Lower leg skin (tissue), 4 donors: ENCODE measurements around the gene ZNF592. TPM values are rescaled to one million over a fixed set of nuclear protein-coding genes. Genes with fewer than 3 reads are reported as not detected.

Source experiments
- DNase-seq, 2 donors: peaks; one replicate each; pipeline ENCODE4 v3.0.0-alpha.2; 2019; ENCODE audit warnings: low spot score in 2 of 2
- H3K4me3 ChIP-seq: fragments of 200-600 bp; sonication (generic); 2 replicates; pipeline ENCODE4 v1.5.1; 2017; ENCODE audit warnings: mild to moderate bottlenecking, low read depth; ENCODE audit not compliant: poor library complexity, severe bottlenecking
- POLR2A ChIP-seq, 2 donors: fragments of 450-650 bp; IDR thresholded peaks; one replicate each; pipeline ENCODE4 v1.6.1; 2016 to 2017; ENCODE audit warnings: antibody characterized with exemption in 2 of 2, mild to moderate bottlenecking in 1 of 2, moderate library complexity in 1 of 2
- WGBS, 2 donors: methylation state at CpG; one replicate each; pipeline ENCODE4 v1.1.5; 2018; 5-methylcytosine and 5-hydroxymethylcytosine counted together
- intact Hi-C: fragments of 100-400 bp; cut with DNase I; formaldehyde crosslinking; loops from one replicate; pipeline ENCODE4 v1.15.0; 2023; ENCODE audit warnings: low total_unique reads
- total RNA-seq, 4 donors: library from RNA; depleted of rRNA; stranded (reverse); fragments of >200 nt; gene quantifications; one replicate each; pipeline ENCODE4 v1.1.0, GENCODE V29; 2016
- TF ChIP-seq, protein P1 (sequence below), 3 donors: fragments of 450-650 bp; IDR thresholded peaks; one replicate each; pipeline ENCODE4 v1.5.1; 2016; ENCODE audit warnings: antibody characterized with exemption in 3 of 3, mild to moderate bottlenecking in 3 of 3, moderate library complexity in 2 of 3

The ZNF592 gene
- total RNA-seq, 4 donors from 2014 or later, result 15.8 to 25.5 (median 21.1) TPM

DNA sequence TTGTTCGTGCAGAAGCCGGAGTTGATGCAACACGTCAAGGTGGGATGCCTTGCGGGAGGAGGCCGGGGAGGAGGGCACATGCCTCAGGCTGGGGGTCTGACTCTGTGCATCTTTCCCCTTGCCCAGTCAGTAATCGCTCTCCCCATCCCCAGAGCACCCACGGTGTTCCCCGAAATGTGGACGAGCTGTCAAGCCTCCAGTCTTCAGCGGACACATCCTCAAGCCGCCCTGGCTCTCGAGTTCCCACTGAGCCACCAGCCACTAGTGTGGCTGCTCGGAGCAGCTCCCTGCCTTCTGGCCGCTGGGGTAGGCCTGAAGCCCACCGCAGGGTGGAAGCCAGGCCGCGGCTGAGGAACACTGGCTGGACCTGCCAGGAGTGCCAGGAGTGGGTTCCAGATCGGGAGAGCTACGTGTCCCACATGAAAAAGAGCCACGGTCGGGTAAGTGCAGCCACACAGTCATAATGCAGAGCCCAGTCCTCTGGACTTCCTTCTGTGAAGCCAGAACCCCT lies 50.1 kb downstream of the ZNF592 start:
- H3K4me3 ChIP-seq, result no peak overlapping the region
- WGBS, 2 donors, result 94 to 96% methylated on average over 16 to 21 of the region's 21 CpGs
- intact Hi-C loops, result no loop called here
- no peak for DNase-seq
- TF ChIP-seq POLR2A (IDR thresholded peaks at IDR 0.05), result no peak
- TF ChIP-seq, protein P1, sequence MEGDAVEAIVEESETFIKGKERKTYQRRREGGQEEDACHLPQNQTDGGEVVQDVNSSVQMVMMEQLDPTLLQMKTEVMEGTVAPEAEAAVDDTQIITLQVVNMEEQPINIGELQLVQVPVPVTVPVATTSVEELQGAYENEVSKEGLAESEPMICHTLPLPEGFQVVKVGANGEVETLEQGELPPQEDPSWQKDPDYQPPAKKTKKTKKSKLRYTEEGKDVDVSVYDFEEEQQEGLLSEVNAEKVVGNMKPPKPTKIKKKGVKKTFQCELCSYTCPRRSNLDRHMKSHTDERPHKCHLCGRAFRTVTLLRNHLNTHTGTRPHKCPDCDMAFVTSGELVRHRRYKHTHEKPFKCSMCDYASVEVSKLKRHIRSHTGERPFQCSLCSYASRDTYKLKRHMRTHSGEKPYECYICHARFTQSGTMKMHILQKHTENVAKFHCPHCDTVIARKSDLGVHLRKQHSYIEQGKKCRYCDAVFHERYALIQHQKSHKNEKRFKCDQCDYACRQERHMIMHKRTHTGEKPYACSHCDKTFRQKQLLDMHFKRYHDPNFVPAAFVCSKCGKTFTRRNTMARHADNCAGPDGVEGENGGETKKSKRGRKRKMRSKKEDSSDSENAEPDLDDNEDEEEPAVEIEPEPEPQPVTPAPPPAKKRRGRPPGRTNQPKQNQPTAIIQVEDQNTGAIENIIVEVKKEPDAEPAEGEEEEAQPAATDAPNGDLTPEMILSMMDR (IDR thresholded peaks at IDR 0.05), result no peak

DNA sequence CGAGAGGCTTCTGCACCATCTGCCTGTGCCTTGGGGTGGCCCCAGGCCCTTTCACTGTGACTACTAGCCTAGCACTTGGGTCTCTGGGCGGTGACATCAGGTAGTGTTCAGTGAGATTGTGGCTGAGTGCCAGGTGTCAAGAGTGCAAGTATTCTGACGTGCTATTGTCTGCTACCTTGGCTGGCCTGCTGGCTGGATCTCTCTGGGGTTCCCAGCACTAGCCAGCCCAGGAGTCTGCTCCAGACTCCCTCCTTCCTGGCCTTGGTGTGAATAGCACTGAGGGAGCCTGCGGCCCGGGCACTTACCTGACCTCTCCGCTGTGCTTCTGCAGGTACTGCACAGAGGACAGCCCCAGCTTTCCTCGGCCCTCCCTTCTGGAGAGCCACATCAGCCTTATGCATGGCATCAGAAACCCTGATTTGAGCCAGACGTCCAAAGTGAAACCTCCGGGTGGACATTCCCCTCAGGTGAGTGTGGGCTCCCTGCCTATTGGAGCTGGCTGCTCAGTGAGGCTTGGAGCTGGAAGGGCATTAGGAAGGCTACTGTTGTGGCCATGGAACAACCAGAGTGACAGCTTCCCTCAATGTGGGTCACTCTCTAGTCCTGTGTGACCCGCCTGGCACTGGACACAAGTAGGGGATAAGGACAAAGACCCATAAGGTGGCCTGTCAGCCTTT lies 51.3 kb downstream of the ZNF592 start:
- DNase-seq, result peak in 1 of 2 donors; percentile 56
- intact Hi-C loops, result no loop called here
- TF ChIP-seq POLR2A (IDR thresholded peaks at IDR 0.05), result no peak
- TF ChIP-seq, protein P1 (IDR thresholded peaks at IDR 0.05), result no peak
- no peak overlapping the region for H3K4me3 ChIP-seq
- WGBS, 2 donors, result 83 to 92% methylated on average over 9 to 10 of the region's 10 CpGs

DNA sequence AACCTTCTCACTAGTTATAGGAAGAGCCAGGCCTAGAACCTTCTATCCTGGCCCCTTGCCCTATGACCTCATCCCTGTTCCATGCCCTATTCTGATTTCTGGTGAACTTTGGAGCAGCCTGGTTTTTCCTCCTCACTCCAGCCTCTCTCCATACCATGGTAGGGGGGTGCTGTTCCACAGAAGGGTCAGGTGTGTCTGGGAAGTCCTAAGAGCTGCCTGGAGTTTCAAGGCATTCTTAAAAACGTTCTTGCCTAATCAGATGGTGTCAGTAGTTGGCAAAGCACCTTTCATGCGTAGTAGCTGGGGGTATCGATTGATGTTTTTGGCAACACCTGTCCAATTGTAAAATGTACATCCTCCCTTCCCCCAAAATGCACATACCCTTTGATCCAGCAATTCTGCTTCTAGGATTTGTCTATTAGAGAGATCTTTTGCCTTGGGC lies 52.0 kb downstream of the ZNF592 start:
- no peak overlapping the region for H3K4me3 ChIP-seq
- no peak for TF ChIP-seq POLR2A (IDR thresholded peaks at IDR 0.05)
- TF ChIP-seq, protein P1 (IDR thresholded peaks at IDR 0.05), result no peak
- 84 to 92% methylated on average over 3 of the region's 3 CpGs for WGBS, 2 donors
- peak in 1 of 2 donors; percentile 25 for DNase-seq
- intact Hi-C loops, result no loop called here

GRCh38 chr15:84804005-84804900 lies 55.9 kb downstream of the ZNF592 start:
- intact Hi-C loops, result no loop called here
- WGBS, 2 donors, result 35 to 48% methylated on average over 4 of the region's 4 CpGs
- DNase-seq, result peak in 1 of 2 donors; percentile 63
- no peak overlapping the region for H3K4me3 ChIP-seq
- TF ChIP-seq, protein P1 (IDR thresholded peaks at IDR 0.05), result no peak
- TF ChIP-seq POLR2A (IDR thresholded peaks at IDR 0.05), result no peak

DNA sequence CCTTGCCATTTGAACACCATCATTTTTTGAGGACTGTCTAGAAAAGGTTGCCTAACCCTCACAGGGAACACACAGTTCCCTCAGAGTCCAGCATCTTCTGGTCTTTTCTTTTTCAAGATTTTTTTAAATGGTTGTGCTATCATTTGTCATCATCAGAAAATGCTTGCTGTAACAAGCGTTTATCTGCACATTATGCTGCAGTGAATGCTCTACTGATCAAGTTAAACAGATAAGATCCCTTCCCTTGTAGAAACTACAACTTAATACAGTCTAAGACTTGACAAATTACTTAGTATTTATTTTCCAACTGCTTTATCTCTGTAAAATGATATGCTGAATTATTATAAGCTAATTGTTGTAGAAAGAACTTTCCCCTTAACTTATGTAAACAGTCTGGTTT lies 56.8 kb downstream of the ZNF592 start:
- WGBS, 2 donors, result 55 to 73% methylated on average over 1 of the region's 1 CpG
- TF ChIP-seq POLR2A (IDR thresholded peaks at IDR 0.05), result no peak
- TF ChIP-seq, protein P1 (IDR thresholded peaks at IDR 0.05), result no peak
- DNase-seq, result no peak
- intact Hi-C loops, result no loop called here
- no peak overlapping the region for H3K4me3 ChIP-seq
